Uterus (tissue), 2 donors: ENCODE measurements around the gene PKDREJ.

ENCODE experiments used
- CTCF ChIP-seq, 4 experiments: fragments of 200-600 bp in 2 of 4; fragments of 450-650 bp in 2 of 4; sonication (generic) in 2 of 4; IDR thresholded peaks; one replicate each; pipeline ENCODE4 v1.5.1; 2016 to 2019; ENCODE audit warnings: antibody characterized with exemption in 4 of 4, mild to moderate bottlenecking in 2 of 4, moderate library complexity in 1 of 4
- POLR2A ChIP-seq, 2 donors: fragments of 450-650 bp; IDR thresholded peaks; one replicate each; pipeline ENCODE4 v1.6.1; 2016; ENCODE audit warnings: antibody characterized with exemption in 2 of 2, mild to moderate bottlenecking in 1 of 2, moderate library complexity in 1 of 2

DNA sequence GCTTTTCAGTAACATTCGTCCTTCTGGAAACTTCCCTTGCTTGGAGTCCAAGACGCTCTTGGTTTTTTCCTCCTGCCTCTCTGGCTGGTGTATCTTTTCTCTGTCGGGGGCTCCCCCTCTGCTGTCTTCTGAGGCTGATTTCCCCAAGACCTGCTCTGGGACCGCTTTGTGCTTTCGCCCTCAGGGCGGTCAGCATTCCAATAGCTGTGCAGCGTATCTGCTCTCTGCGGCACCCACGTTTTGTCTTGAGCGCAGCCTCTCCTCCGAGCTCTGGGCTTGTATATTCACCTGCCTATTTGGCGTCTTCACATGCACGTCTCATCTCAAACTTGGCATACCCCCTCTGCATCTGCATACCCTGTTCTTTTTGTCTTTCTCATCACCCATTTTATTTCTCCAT is 36.0 kb upstream of the PKDREJ start:
- TF ChIP-seq CTCF (IDR thresholded peaks at IDR 0.05) = no peak
- TF ChIP-seq POLR2A (IDR thresholded peaks at IDR 0.05) = no peak
